HUDEP-2 (cell line): ENCODE results near the gene CA12.
"Not testable (repeated sequence)": the region's sequence is repeated elsewhere in the genome, so short reads cannot be mapped to it uniquely, and the experiment has no call there.

Experiments
- DNase-seq, 76 experiments: peaks; one replicate each; lab custom pipeline; 2025; ENCODE audit not compliant: unreplicated experiment in 76 of 76; lab: John Stamatoyannopoulos, UW

The CA12 gene

DNA sequence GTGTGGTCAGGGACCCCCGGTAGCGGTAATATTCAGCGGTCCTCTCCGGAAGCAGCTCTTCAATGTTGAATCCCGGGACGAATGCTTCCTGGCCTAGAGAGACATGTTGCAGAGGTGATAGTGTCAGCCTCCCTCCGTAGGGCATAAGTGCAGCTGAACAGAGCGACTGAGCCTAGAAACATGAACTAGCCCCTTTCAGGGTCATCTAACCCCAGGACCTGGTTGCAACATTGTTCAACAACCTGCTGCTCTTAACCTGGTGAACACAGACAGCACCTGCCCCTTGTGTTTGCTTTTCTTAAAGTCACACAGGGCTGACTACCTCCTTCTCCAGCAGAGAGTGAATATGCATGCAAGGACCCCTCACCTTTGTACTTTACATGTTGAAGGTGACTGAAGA is 41.3 kb downstream of the CA12 start:
- DNase-seq: no peak

- DNase-seq: no peak
Observed at GRCh38 chr15:63339836-63340235, 41.8 kb downstream of the CA12 start.

DNA sequence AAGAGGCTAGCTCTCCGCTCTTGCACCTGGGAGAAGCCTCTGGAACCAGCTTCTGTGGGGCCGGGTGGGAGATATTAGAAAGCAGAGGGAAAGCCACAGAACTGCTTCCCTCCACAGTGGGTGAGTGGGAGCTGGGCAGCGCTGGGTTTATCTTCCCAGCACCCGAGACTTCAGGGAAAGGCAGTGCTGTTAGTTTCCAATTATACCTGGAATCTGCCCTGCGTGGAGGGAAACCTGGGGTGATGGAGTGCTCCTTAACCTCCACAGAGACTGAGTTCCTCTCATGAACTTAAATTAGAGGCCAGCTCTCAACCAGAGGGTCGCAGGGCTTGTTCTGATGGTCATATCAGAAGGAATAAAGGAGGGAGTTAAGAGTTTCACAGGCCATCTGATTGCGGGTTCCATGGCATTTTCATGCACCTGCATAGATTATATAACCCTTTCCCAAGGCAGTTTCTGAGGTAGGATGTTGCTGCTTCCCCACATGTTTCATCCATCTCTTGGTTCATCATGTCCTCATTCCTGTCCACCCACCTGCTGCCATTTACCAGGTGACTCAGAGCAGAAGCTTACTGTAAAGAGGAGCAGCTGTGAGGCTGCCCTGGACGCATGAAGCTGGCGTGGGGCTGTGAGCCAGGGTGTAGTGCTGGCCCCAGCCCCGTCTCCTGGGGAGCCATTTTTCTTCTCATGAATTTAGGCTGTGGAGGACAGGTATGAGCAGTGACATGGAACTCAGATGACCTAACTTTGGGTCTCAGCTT is 42.5 kb downstream of the CA12 start:
- no peak for DNase-seq

DNA sequence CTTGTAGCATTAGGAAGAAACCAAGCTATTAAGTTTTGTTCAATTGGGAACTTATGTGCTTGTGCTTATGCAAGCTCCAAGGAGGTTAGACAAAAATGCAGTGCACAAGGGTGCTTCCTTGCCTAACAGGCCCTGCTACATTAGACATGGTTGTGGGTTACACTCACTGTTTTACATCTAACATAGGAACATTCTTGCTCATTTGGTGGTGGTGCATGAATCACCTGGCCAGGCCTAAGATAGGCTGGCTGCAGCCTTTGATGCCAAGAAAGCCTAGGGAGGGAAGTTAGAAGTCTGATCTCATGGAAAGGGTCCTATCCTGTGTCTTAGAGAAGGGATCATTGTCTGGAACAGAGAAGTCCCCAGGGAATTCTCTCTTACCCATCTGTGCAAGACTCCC is 43.5 kb downstream of the CA12 start:
- DNase-seq: no peak

- no peak for DNase-seq
Observed at GRCh38 chr15:63337046-63337445, 44.6 kb downstream of the CA12 start.

DNA sequence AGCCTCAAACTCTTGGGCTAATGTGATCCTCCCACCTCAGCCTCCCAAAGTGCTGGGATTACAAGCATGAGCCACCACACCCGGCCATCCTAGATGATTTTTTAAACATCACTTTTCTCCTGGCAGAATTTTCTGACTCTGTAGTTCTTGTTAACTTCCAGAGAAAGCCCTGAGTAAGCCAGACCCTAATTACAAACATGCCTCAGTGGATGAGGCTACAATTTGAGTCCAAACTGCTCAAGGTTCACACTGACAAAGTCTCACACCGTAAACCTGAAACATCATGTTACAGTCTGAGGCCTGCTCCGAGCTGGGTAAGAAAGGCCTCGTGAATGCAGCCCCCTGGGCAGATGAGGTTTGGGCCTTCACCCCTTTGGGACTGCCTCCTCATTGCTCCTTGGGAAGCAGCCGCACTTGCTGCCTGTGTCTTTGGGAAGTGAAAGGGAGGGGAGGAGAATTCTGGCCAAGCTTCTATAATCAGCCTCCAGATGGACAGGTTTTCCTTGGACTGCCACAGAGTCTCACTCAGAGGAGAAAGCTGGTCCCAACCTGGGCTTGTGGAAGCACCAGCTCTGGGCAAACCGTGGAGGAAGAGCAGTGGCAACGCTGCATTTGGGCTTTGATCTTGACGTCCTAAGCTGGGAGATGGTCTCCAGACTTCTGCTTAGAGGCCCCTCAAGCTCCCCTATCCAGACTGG is 46.0 kb downstream of the CA12 start:
- DNase-seq: no peak

GRCh38 chr15:63334821-63335220 is 46.8 kb downstream of the CA12 start:
- DNase-seq: no peak

GRCh38 chr15:63332367-63333124 is 49.1 kb downstream of the CA12 start:
- DNase-seq: peak in 3 of 76 experiments; percentile 11 to 14 (median 11)

- DNase-seq: no peak
Observed at GRCh38 chr15:63331456-63331855, 50.2 kb downstream of the CA12 start.

DNA sequence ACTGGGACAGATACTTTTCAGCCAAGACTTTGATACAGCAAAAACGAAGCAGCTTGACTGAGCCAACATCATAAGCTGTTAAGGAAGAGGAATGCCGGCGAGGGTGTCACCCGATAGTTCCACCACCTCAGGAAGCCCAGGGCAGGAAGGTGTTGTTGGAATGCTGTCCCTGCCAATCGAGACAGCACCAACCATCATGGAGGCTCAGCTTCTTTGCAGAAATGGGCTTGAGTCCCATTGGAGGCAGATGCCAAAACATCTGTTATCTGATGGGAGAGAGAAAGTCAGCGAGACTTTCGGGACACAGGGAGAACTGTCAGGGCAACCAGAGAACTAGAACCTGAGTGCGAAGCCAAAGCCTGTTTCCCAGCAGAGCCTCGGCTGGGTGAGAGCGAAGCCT is 50.7 kb downstream of the CA12 start:
- DNase-seq: no peak

DNA sequence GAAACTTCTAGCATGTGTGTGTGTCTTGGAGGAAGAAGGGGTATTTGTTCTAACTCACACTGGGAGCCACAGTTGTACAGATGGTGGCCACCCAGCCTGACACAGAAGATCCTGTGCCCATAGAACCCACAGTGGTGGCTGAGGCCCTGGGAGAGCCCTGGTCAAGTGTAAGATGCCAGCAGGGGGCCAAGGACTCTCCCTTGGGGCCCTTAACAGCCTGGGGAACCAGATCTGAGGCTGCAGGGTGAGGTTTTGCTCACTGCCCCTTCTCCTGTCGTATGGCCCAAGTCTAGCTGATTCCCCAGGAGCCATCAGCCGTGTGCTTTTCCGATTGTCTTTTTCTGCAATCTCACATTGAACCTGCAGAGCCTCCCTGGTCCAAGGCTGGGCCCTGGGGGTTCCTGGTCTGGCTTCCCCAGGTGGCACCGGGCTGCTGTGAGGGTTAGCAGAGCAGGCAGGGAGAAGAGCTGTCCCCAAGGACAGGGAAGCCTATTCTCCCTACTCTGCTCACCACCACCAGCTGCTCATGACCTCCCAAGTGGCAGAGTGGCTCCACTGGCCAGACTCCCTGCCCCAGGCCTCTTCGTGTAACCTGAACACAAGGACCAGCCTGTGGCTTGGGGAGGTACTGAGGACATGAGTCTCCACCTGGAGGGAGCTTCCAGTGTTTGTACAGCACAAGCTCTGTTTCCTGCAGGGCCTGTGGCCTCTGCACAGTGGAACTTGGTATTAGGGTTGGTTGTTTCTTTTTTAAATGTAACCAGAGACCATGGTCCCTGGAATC is 51.9 kb downstream of the CA12 start:
- no peak for DNase-seq

DNA sequence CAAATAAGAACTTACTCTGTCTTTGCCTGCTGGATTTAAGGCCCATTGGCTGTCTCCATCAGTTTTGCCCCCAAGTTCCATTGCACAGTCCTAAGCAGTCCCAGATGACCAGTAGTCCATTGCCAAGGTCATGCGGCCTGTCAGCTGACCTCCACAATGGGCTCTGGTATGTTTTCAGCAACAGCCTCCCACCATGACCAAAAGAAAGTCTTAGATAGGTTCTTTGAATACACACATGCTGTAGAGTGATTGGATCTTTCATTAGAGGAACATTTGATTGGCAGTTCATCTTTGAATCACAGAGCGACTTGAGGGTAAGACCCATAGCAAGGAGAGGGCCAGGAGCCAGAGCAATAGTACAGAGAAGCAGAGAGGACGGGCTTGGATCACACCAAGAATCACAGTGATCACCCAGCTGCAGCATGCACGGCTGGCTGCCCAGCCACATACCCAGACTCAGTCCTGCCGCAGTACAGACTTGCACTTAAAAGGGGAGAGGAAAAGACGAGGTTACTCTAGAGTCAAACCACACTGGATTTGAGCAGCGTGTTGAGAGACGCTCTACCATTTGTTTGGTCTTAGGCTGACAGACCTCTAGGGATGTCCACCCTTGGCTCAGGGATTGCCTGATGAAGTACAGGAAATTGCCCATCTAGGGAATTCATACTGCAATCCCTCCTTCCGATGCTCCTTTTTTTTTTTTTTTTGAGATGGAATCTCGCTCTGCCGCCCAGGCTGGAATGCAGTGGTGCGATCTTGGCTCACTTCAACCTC is 53.8 kb downstream of the CA12 start:
- DNase-seq: no peak

DNA sequence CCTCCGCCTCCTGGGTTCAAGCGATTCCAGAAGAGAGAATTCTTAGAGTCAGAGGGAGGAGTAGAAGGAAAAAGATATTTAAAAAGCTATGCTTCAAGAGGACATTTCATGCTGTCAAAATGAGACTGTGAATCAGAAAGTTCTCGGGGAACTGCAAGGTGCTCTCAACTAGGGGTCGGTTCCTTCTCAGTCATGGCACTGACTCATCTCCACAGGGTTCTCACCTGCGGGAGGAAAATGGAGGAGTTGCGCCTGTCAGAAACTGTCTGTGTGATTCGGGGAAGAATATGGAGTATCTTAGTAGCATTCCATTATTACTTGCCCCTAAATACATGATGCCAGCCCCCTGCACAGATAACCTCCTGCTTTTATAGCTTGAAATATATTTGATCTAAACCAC is 56.9 kb downstream of the CA12 start:
- no peak for DNase-seq

GRCh38 chr15:63323798-63324563 is 57.7 kb downstream of the CA12 start:
- no peak for DNase-seq

DNA sequence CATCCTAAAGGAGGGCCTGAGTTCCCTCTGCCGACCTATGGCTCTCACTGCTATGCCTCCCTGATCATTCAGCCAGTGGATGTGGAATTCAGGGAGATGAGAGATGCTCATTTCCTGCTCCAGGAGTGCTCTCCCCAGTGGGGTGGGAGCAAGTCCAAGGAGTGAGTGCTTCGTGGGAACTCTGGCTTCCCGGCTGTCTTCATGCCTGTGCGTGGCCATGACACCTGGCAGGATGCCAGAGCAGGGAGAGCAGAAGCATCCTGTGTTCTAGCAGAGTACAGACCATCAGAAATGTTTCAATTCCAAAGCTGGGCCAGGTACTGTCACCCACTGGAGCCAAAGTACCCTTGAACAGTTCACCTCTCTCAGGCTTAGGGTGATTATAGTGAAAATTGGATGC is 59.1 kb downstream of the CA12 start:
- DNase-seq: no peak

- DNase-seq: no peak
Observed at GRCh38 chr15:63321462-63321861, 60.2 kb downstream of the CA12 start.

DNA sequence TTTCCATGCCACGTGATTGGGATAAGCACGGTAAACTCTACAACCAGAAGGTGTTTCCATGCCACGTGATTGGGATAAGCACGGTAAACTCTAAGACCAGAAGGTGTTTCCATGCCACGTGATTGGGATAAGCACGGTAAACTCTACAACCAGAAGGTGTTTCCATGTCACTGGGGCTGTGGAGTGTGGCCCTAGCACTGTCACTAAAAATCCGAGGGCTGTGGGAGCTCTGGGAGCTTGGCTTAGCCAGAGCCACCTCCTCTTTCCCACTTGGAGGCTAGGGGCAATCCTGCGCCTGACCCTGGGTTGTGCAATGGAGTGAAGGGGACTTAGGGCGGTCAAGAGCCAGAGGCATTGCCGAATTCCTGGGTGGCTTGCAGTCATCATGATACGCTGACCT is 60.7 kb downstream of the CA12 start:
- DNase-seq: not testable (repeated sequence)

GRCh38 chr15:63320446-63320845 is 61.2 kb downstream of the CA12 start:
- not testable (repeated sequence) for DNase-seq

GRCh38 chr15:63319065-63319464 is 62.6 kb downstream of the CA12 start:
- DNase-seq: no peak
